ENCODE results near the gene ADAM17. TPM values are rescaled to one million over a fixed set of nuclear protein-coding genes. Genes with fewer than 3 reads are reported as not detected.

Gene ADAM17
- polyA plus RNA-seq, 2 donors: 8.1 to 9.8 TPM

DNA sequence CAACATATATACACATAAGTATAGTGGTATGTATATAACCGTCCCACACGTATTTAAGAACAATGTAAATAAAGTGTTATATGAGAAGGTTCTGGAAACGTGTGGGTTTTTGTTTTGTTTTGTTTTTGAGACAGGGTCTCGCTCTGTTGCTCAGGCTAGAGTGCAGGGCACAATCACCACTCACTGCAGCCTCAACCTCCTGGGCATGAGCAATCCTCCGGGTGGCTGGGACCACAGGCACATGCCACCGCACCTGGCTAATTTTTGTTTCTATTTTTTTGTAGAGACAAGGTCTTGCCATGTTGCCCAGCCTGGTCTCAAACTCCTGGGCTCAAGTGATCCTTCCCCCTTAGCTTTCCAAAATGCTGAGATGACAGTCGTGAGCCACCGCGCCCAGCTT is 6.2 kb downstream of the ADAM17 start:
- WGBS, 2 donors: 89 to 91% methylated on average over 9 of the region's 9 CpGs
- Histone ChIP-seq H3K9me3 (ENCODE audit: control insufficient read depth in 2 of 2, insufficient read depth in 1 of 2, low read depth in 1 of 2, low read length in 1 of 2) (no peaks in the 10 kb centered on the region), H3K36me3 (ENCODE audit: control insufficient read depth in 2 of 2, insufficient read depth in 2 of 2, low read length in 1 of 2) (no peaks in the 10 kb centered on the region), H3K4me1 (ENCODE audit: control insufficient read depth in 2 of 2, insufficient read depth in 2 of 2, low read length in 1 of 2) (peaks cover 0 to 3% of the 10 kb centered on the region in 2 donors), H3K4me3 (ENCODE audit: low read depth in 1 of 2, low read length in 2 of 2) (no peak overlapping the region), H3K27ac (ENCODE audit: low read depth in 2 of 2, low read length in 1 of 2) (no peak overlapping the region), H3K27me3 (ENCODE audit: control insufficient read depth in 1 of 2, insufficient read depth in 2 of 2, low read length in 2 of 2) (no peaks in the 10 kb centered on the region)

GRCh38 chr2:9548506-9548905 is 7.1 kb downstream of the ADAM17 start:
- 75 to 79% methylated on average over 2 of the region's 2 CpGs for WGBS, 2 donors
- H3K27ac ChIP-seq (ENCODE audit: low read depth in 2 of 2, low read length in 1 of 2): peak overlapping the region in 1 of 2 donors; percentile 26

DNA sequence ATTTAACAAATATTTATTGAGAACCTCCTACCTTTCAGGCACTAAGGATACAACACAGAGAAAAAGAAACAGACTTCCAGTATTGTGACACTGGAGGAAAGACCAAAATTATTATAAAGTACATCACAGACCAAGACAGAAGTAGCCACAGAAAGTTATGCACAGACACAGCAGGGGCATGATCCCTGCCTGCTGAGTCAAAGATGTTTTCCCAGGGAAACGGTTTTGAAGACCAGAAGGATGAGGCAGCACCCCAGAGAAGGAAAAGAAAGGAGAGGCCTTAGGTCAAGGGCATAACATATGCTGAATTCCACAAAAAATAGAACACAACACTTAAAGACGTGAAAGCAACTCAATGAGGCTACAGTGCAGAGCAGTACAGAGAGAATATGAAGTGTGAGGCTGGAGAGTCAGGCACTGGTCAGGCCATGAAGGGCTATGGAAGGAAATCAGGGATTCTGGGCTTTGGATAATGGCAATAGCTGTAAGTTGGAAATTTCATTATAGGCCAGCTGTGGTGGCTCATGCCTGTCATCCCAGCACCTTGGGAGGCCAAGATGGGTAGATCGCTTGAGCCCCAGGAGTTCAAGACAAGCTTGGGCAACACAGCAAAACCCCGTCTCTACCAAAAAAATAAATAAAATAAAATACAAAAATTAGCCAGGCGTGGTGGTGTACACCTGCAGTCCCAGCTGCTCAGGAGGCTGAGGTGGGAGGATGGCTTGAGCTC is 8.2 kb downstream of the ADAM17 start:
- Histone ChIP-seq H3K4me3 (ENCODE audit: low read depth in 1 of 2, low read length in 2 of 2) (no peak overlapping the region), H3K36me3 (ENCODE audit: control insufficient read depth in 2 of 2, insufficient read depth in 2 of 2, low read length in 1 of 2) (no peaks in the 10 kb centered on the region), H3K27ac (ENCODE audit: low read depth in 2 of 2, low read length in 1 of 2) (no peak overlapping the region), H3K27me3 (ENCODE audit: control insufficient read depth in 1 of 2, insufficient read depth in 2 of 2, low read length in 2 of 2) (no peaks in the 10 kb centered on the region), H3K9me3 (ENCODE audit: control insufficient read depth in 2 of 2, insufficient read depth in 1 of 2, low read depth in 1 of 2, low read length in 1 of 2) (no peaks in the 10 kb centered on the region), H3K4me1 (ENCODE audit: control insufficient read depth in 2 of 2, insufficient read depth in 2 of 2, low read length in 1 of 2) (peaks cover 0 to 3% of the 10 kb centered on the region in 2 donors)
- 85 to 87% methylated on average over 5 of the region's 5 CpGs for WGBS, 2 donors

More at GRCh38 chr2:9548506-9548905, 7.1 kb downstream of the ADAM17 start:
- Histone ChIP-seq H3K9me3 (ENCODE audit: control insufficient read depth in 2 of 2, insufficient read depth in 1 of 2, low read depth in 1 of 2, low read length in 1 of 2) (no peaks in the 10 kb centered on the region), H3K36me3 (ENCODE audit: control insufficient read depth in 2 of 2, insufficient read depth in 2 of 2, low read length in 1 of 2) (no peaks in the 10 kb centered on the region), H3K4me1 (ENCODE audit: control insufficient read depth in 2 of 2, insufficient read depth in 2 of 2, low read length in 1 of 2) (peaks cover 0 to 3% of the 10 kb centered on the region in 2 donors), H3K4me3 (ENCODE audit: low read depth in 1 of 2, low read length in 2 of 2) (no peak overlapping the region), H3K27me3 (ENCODE audit: control insufficient read depth in 1 of 2, insufficient read depth in 2 of 2, low read length in 2 of 2) (no peaks in the 10 kb centered on the region)

- Histone ChIP-seq H3K4me1 (ENCODE audit: control insufficient read depth in 2 of 2, insufficient read depth in 2 of 2, low read length in 1 of 2) (peaks cover 0 to 3% of the 10 kb centered on the region in 2 donors), H3K27me3 (ENCODE audit: control insufficient read depth in 1 of 2, insufficient read depth in 2 of 2, low read length in 2 of 2) (no peaks in the 10 kb centered on the region), H3K9me3 (ENCODE audit: control insufficient read depth in 2 of 2, insufficient read depth in 1 of 2, low read depth in 1 of 2, low read length in 1 of 2) (no peaks in the 10 kb centered on the region), H3K36me3 (ENCODE audit: control insufficient read depth in 2 of 2, insufficient read depth in 2 of 2, low read length in 1 of 2) (no peaks in the 10 kb centered on the region), H3K27ac (ENCODE audit: low read depth in 2 of 2, low read length in 1 of 2) (no peak overlapping the region), H3K4me3 (ENCODE audit: low read depth in 1 of 2, low read length in 2 of 2) (no peak overlapping the region)
- 74 to 84% methylated on average over 5 of the region's 5 CpGs for WGBS, 2 donors
Observed at GRCh38 chr2:9545502-9545901, 10.1 kb downstream of the ADAM17 start.

DNA sequence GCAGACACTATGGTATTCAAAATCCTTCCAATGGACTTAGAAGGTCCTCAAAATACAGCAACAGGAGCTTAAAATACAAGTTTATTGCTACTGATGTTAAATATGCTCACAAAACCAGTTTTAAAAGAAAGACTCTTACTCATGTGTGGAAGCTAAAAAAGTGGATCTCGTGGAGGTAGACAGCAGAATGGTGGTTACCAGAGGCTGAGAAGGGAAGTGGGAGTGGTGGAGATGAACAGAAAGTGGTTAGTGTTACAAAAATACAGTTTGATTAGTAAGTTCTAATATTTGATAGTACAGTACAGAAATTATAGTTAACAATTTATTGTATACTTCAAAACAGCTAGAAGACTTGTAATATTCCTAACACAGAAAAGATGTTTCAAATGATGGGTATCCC is 12.1 kb downstream of the ADAM17 start:
- WGBS, 2 donors: 25 to 58% methylated on average over 1 of the region's 1 CpG
- Histone ChIP-seq H3K27me3 (ENCODE audit: control insufficient read depth in 1 of 2, insufficient read depth in 2 of 2, low read length in 2 of 2) (no peaks in the 10 kb centered on the region), H3K36me3 (ENCODE audit: control insufficient read depth in 2 of 2, insufficient read depth in 2 of 2, low read length in 1 of 2) (no peaks in the 10 kb centered on the region), H3K4me1 (ENCODE audit: control insufficient read depth in 2 of 2, insufficient read depth in 2 of 2, low read length in 1 of 2) (peaks cover 0 to 3% of the 10 kb centered on the region in 2 donors), H3K9me3 (ENCODE audit: control insufficient read depth in 2 of 2, insufficient read depth in 1 of 2, low read depth in 1 of 2, low read length in 1 of 2) (no peaks in the 10 kb centered on the region), H3K27ac (ENCODE audit: low read depth in 2 of 2, low read length in 1 of 2) (no peak overlapping the region), H3K4me3 (ENCODE audit: low read depth in 1 of 2, low read length in 2 of 2) (no peak overlapping the region)

DNA sequence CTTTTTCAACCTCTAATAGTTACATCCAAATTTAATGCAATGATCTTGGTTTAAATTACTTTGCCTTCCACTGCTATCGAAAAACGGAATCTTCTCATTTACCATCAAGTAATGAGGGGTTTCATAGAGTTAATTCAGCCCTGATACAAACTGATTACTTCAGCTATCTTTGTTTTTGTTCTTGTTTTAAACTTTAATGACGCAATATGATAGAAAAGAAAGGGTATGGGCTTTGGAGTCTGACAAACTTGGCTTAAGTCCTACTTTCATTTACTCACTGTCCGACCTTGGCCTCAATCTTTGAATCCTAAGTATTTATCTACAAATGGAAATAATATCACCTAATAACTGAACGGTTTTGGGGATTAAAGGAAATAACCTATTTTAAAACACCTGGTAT is 16.1 kb downstream of the ADAM17 start:
- Histone ChIP-seq H3K4me1 (ENCODE audit: control insufficient read depth in 2 of 2, insufficient read depth in 2 of 2, low read length in 1 of 2) (no peaks in the 10 kb centered on the region), H3K27ac (ENCODE audit: low read depth in 2 of 2, low read length in 1 of 2) (no peak overlapping the region), H3K9me3 (ENCODE audit: control insufficient read depth in 2 of 2, insufficient read depth in 1 of 2, low read depth in 1 of 2, low read length in 1 of 2) (no peaks in the 10 kb centered on the region), H3K4me3 (ENCODE audit: low read depth in 1 of 2, low read length in 2 of 2) (no peak overlapping the region), H3K36me3 (ENCODE audit: control insufficient read depth in 2 of 2, insufficient read depth in 2 of 2, low read length in 1 of 2) (no peaks in the 10 kb centered on the region), H3K27me3 (ENCODE audit: control insufficient read depth in 1 of 2, insufficient read depth in 2 of 2, low read length in 2 of 2) (no peaks in the 10 kb centered on the region)
- 71 to 78% methylated on average over 5 of the region's 5 CpGs for WGBS, 2 donors

- H3K4me3 ChIP-seq (ENCODE audit: low read depth in 1 of 2, low read length in 2 of 2): no peak overlapping the region
Observed at GRCh38 chr2:9538000-9538507, 17.6 kb downstream of the ADAM17 start.

GRCh38 chr2:9536504-9536903 is 19.1 kb downstream of the ADAM17 start:
- Histone ChIP-seq H3K36me3 (ENCODE audit: control insufficient read depth in 2 of 2, insufficient read depth in 2 of 2, low read length in 1 of 2) (peaks cover 0 to 5% of the 10 kb centered on the region in 2 donors), H3K27ac (ENCODE audit: low read depth in 2 of 2, low read length in 1 of 2) (no peak overlapping the region), H3K4me3 (ENCODE audit: low read depth in 1 of 2, low read length in 2 of 2) (no peak overlapping the region), H3K27me3 (ENCODE audit: control insufficient read depth in 1 of 2, insufficient read depth in 2 of 2, low read length in 2 of 2) (no peaks in the 10 kb centered on the region), H3K9me3 (ENCODE audit: control insufficient read depth in 2 of 2, insufficient read depth in 1 of 2, low read depth in 1 of 2, low read length in 1 of 2) (no peaks in the 10 kb centered on the region), H3K4me1 (ENCODE audit: control insufficient read depth in 2 of 2, insufficient read depth in 2 of 2, low read length in 1 of 2) (no peaks in the 10 kb centered on the region)
- WGBS, 2 donors: 89 to 92% methylated on average over 6 of the region's 6 CpGs

More at GRCh38 chr2:9538000-9538507, 17.6 kb downstream of the ADAM17 start:
- Histone ChIP-seq H3K27ac (ENCODE audit: low read depth in 2 of 2, low read length in 1 of 2) (no peak overlapping the region), H3K4me1 (ENCODE audit: control insufficient read depth in 2 of 2, insufficient read depth in 2 of 2, low read length in 1 of 2) (no peaks in the 10 kb centered on the region), H3K9me3 (ENCODE audit: control insufficient read depth in 2 of 2, insufficient read depth in 1 of 2, low read depth in 1 of 2, low read length in 1 of 2) (no peaks in the 10 kb centered on the region), H3K36me3 (ENCODE audit: control insufficient read depth in 2 of 2, insufficient read depth in 2 of 2, low read length in 1 of 2) (peaks cover 0 to 5% of the 10 kb centered on the region in 2 donors), H3K27me3 (ENCODE audit: control insufficient read depth in 1 of 2, insufficient read depth in 2 of 2, low read length in 2 of 2) (no peaks in the 10 kb centered on the region)
- WGBS, 2 donors: 31 to 47% methylated on average over 2 of the region's 2 CpGs

DNA sequence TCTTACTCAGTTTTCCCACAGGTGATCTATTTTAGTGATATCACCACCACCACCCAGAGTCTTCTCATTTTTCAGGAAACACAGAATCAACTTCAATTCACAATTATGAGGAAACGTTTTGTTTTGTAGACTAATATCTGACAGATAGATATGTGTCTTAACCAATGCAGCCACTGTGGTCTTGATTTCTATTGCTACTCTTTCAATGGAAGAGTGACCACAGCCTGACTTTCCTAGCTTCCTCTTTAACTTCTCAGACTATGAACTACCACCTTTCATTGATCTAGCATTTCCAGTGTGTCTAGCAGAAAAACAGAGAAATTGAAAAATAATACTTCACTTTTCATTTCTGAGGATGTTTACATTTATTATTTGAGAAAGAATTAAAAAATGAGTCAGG is 20.5 kb downstream of the ADAM17 start:
- Histone ChIP-seq H3K36me3 (ENCODE audit: control insufficient read depth in 2 of 2, insufficient read depth in 2 of 2, low read length in 1 of 2) (peaks cover 0 to 5% of the 10 kb centered on the region in 2 donors), H3K4me3 (ENCODE audit: low read depth in 1 of 2, low read length in 2 of 2) (no peak overlapping the region)
- 49 to 61% methylated on average over 1 of the region's 1 CpG for WGBS, 2 donors

DNA sequence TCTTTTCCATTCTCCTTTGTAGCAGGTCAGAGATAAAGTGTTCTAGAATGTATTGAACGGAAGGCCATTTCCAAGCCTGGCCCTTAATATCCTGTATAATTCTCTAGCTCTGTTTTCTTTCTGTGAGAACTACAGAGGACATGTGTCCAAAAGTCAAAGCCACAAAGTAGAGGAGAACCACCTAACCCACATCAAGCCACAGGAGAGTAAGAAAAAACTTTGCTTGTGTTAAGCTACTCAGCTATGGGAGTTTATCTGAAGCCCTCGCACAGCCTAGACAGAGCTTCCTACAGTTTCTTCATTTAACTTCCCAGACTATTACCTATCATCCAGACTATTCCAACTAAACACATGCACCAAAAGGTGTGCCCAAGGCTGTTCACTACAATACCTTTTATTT is 22.0 kb downstream of the ADAM17 start:
- H3K36me3 ChIP-seq (ENCODE audit: control insufficient read depth in 2 of 2, insufficient read depth in 2 of 2, low read length in 1 of 2): peaks cover 0 to 5% of the 10 kb centered on the region in 2 donors

More for the DNA sequence above, 20.5 kb downstream of the ADAM17 start:
- Histone ChIP-seq H3K4me1 (ENCODE audit: control insufficient read depth in 2 of 2, insufficient read depth in 2 of 2, low read length in 1 of 2) (no peaks in the 10 kb centered on the region), H3K27me3 (ENCODE audit: control insufficient read depth in 1 of 2, insufficient read depth in 2 of 2, low read length in 2 of 2) (no peaks in the 10 kb centered on the region), H3K9me3 (ENCODE audit: control insufficient read depth in 2 of 2, insufficient read depth in 1 of 2, low read depth in 1 of 2, low read length in 1 of 2) (no peaks in the 10 kb centered on the region), H3K27ac (ENCODE audit: low read depth in 2 of 2, low read length in 1 of 2) (no peak overlapping the region)

More for the DNA sequence above, 22.0 kb downstream of the ADAM17 start:
- WGBS, 2 donors: 97 to 99% methylated on average over 2 of the region's 2 CpGs
- no peak overlapping the region for H3K27ac ChIP-seq (ENCODE audit: low read depth in 2 of 2, low read length in 1 of 2)
- H3K4me3 ChIP-seq (ENCODE audit: low read depth in 1 of 2, low read length in 2 of 2): no peak overlapping the region
- H3K27me3 ChIP-seq (ENCODE audit: control insufficient read depth in 1 of 2, insufficient read depth in 2 of 2, low read length in 2 of 2): no peaks in the 10 kb centered on the region
- H3K4me1 ChIP-seq (ENCODE audit: control insufficient read depth in 2 of 2, insufficient read depth in 2 of 2, low read length in 1 of 2): no peaks in the 10 kb centered on the region
- H3K9me3 ChIP-seq (ENCODE audit: control insufficient read depth in 2 of 2, insufficient read depth in 1 of 2, low read depth in 1 of 2, low read length in 1 of 2): no peaks in the 10 kb centered on the region

Data from esophagus (tissue), 2 donors.